ENCODE data around the gene TRABD2B. TPM values are rescaled to one million over a fixed set of nuclear protein-coding genes. Genes with fewer than 3 reads are reported as not detected.

TRABD2B gene
- total RNA-seq, 4 donors from 2014 or later = 0.83 to 2.6 (median 1.9) TPM

GRCh38 chr1:47876587-47876963, 120.6 kb downstream of the TRABD2B start:
- peaks cover 7% of the 10 kb centered on the region for H3K4me1 ChIP-seq
- H3K36me3 ChIP-seq = no peaks in the 10 kb centered on the region
- H3K9me3 ChIP-seq = no peaks in the 10 kb centered on the region
- no peak overlapping the region for H3K4me3 ChIP-seq
- 94% methylated on average over 4 of the region's 4 CpGs for WGBS
- no peak overlapping the region for H3K27ac ChIP-seq
- DNase-seq (ENCODE audit: low spot score in 2 of 2) = no peak
- TF ChIP-seq EP300 (IDR thresholded peaks at IDR 0.05) = no peak
- TF ChIP-seq POLR2A (IDR thresholded peaks at IDR 0.05) = no peak
- no peak for TF ChIP-seq POLR2AphosphoS5 (IDR thresholded peaks at IDR 0.05)
- TF ChIP-seq CTCF (IDR thresholded peaks at IDR 0.05) = no peak
- H3K27me3 ChIP-seq = no peaks in the 10 kb centered on the region

GRCh38 chr1:47875831-47876586, 121.2 kb downstream of the TRABD2B start:
- 81% methylated on average over 5 of the region's 5 CpGs for WGBS

GRCh38 chr1:47875036-47875435, 122.1 kb downstream of the TRABD2B start:
- H3K9me3 ChIP-seq = no peaks in the 10 kb centered on the region
- no peaks in the 10 kb centered on the region for H3K36me3 ChIP-seq
- no peaks in the 10 kb centered on the region for H3K27me3 ChIP-seq
- no peak for TF ChIP-seq POLR2A (IDR thresholded peaks at IDR 0.05)
- no peak for TF ChIP-seq POLR2AphosphoS5 (IDR thresholded peaks at IDR 0.05)
- no peak for TF ChIP-seq EP300 (IDR thresholded peaks at IDR 0.05)
- no peak for TF ChIP-seq CTCF (IDR thresholded peaks at IDR 0.05)
- H3K27ac ChIP-seq = no peak overlapping the region
- no peak overlapping the region for H3K4me3 ChIP-seq
- 91% methylated on average over 6 of the region's 6 CpGs for WGBS
- H3K4me1 ChIP-seq = peaks cover 6% of the 10 kb centered on the region
- no peak for DNase-seq (ENCODE audit: low spot score in 2 of 2)

More at GRCh38 chr1:47875831-47876586, 121.2 kb downstream of the TRABD2B start:
- no peaks in the 10 kb centered on the region for H3K27me3 ChIP-seq
- H3K4me1 ChIP-seq = peaks cover 6% of the 10 kb centered on the region
- no peak for DNase-seq (ENCODE audit: low spot score in 2 of 2)
- H3K9me3 ChIP-seq = no peaks in the 10 kb centered on the region
- H3K36me3 ChIP-seq = no peaks in the 10 kb centered on the region
- H3K4me3 ChIP-seq = no peak overlapping the region
- no peak overlapping the region for H3K27ac ChIP-seq
- TF ChIP-seq EP300 (IDR thresholded peaks at IDR 0.05) (no peak), POLR2A (IDR thresholded peaks at IDR 0.05) (no peak), CTCF (IDR thresholded peaks at IDR 0.05) (no peak), POLR2AphosphoS5 (IDR thresholded peaks at IDR 0.05) (no peak)

GRCh38 chr1:47873337-47873736, 123.8 kb downstream of the TRABD2B start:
- 64% methylated on average over 6 of the region's 6 CpGs for WGBS
- DNase-seq (ENCODE audit: low spot score in 2 of 2) = no peak
- Histone ChIP-seq H3K9me3 (no peaks in the 10 kb centered on the region), H3K4me3 (no peak overlapping the region), H3K4me1 (peaks cover 6% of the 10 kb centered on the region), H3K27ac (no peak overlapping the region), H3K36me3 (no peaks in the 10 kb centered on the region), H3K27me3 (no peaks in the 10 kb centered on the region)
- TF ChIP-seq POLR2AphosphoS5 (IDR thresholded peaks at IDR 0.05) = no peak
- TF ChIP-seq CTCF (IDR thresholded peaks at IDR 0.05) = no peak
- no peak for TF ChIP-seq POLR2A (IDR thresholded peaks at IDR 0.05)
- no peak for TF ChIP-seq EP300 (IDR thresholded peaks at IDR 0.05)

- Histone ChIP-seq H3K27ac (no peak overlapping the region), H3K36me3 (no peaks in the 10 kb centered on the region), H3K4me3 (no peak overlapping the region), H3K9me3 (no peaks in the 10 kb centered on the region), H3K27me3 (no peaks in the 10 kb centered on the region), H3K4me1 (peaks cover 6% of the 10 kb centered on the region)
- no peak for DNase-seq (ENCODE audit: low spot score in 2 of 2)
- TF ChIP-seq EP300 (IDR thresholded peaks at IDR 0.05) (no peak), POLR2AphosphoS5 (IDR thresholded peaks at IDR 0.05) (no peak), POLR2A (IDR thresholded peaks at IDR 0.05) (no peak), CTCF (IDR thresholded peaks at IDR 0.05) (no peak)
- 100% methylated on average over 3 of the region's 3 CpGs for WGBS
Measured at GRCh38 chr1:47872886-47873285, 124.3 kb downstream of the TRABD2B start.
